ENCODE results near the gene ACKR2. TPM values are rescaled to one million over a fixed set of nuclear protein-coding genes. Genes with fewer than 3 reads are reported as not detected.

Gene ACKR2
- total RNA-seq, 1 experiment from 2014 or later = not detected

DNA sequence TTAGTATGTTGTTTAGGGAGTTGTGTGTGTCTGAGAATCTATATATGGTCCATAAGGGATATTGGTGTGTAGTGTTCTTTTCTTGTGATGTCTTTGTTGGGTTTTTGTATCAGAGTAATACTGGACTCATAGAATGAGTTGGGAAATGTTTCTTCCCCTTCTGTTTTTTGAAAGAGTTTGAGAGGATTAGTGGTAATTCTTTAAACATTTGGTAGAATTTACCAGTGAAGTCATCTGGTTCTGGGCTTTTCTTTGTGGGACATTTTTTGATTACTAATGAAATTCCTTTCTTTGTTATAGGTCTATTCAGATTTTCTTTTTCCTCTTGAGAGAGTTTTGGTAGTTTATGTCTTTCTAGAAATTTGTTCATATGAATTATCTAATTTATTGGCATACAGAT is 16.9 kb downstream of the ACKR2 start:
- no peak overlapping the region for H3K56ac ChIP-seq (ENCODE audit: insufficient read length, low read depth, low read length)
- no peak overlapping the region for H3K4ac ChIP-seq (ENCODE audit: low read depth, low read length)
- no peak overlapping the region for H4K5ac ChIP-seq (ENCODE audit: insufficient read length, low read depth, low read length)
- H3K27me3 Mint-ChIP-seq (ENCODE audit: low read depth) = no peaks in the 10 kb centered on the region
- no peak overlapping the region for H2AFZ ChIP-seq (ENCODE audit: low read length)
- H3K23me2 ChIP-seq (ENCODE audit: insufficient read length, low read depth, low read length, poor library complexity, severe bottlenecking) = no peaks in the 10 kb centered on the region
- no peak overlapping the region for H2BK5ac ChIP-seq (ENCODE audit: insufficient read length, low read length)
- H3K27ac ChIP-seq (ENCODE audit: insufficient read length, low read depth, low read length) = no peak overlapping the region
- H3K79me1 ChIP-seq (ENCODE audit: insufficient read depth, low read depth, low read length, poor library complexity, severe bottlenecking) = no peaks in the 10 kb centered on the region
- no peak overlapping the region for H3K4me2 ChIP-seq (ENCODE audit: insufficient read depth, insufficient read length, low read length)
- no peaks in the 10 kb centered on the region for H4K20me1 ChIP-seq (ENCODE audit: control insufficient read depth, insufficient read depth, insufficient read length)
- H3K27ac Mint-ChIP-seq = no peak overlapping the region
- H3K9me3 ChIP-seq (ENCODE audit: control insufficient read depth, low read depth, low read length) = no peaks in the 10 kb centered on the region
- DNase-seq = no peak
- TF ChIP-seq, protein P1, sequence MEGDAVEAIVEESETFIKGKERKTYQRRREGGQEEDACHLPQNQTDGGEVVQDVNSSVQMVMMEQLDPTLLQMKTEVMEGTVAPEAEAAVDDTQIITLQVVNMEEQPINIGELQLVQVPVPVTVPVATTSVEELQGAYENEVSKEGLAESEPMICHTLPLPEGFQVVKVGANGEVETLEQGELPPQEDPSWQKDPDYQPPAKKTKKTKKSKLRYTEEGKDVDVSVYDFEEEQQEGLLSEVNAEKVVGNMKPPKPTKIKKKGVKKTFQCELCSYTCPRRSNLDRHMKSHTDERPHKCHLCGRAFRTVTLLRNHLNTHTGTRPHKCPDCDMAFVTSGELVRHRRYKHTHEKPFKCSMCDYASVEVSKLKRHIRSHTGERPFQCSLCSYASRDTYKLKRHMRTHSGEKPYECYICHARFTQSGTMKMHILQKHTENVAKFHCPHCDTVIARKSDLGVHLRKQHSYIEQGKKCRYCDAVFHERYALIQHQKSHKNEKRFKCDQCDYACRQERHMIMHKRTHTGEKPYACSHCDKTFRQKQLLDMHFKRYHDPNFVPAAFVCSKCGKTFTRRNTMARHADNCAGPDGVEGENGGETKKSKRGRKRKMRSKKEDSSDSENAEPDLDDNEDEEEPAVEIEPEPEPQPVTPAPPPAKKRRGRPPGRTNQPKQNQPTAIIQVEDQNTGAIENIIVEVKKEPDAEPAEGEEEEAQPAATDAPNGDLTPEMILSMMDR (conservative IDR thresholded peaks at IDR 0.05) = no peak
- no peak overlapping the region for H4K91ac ChIP-seq (ENCODE audit: insufficient read length, low read depth, low read length)
- H3K36me3 Mint-ChIP-seq (ENCODE audit: insufficient read depth in 1 of 3, low read depth in 3 of 3) = no peaks in the 10 kb centered on the region
- H3K23ac ChIP-seq (ENCODE audit: insufficient read length, low read depth, low read length) = no peak overlapping the region
- H3K79me2 ChIP-seq (ENCODE audit: insufficient read depth, low read length) = no peaks in the 10 kb centered on the region
- H2BK120ac ChIP-seq (ENCODE audit: low read depth, low read length, poor library complexity, severe bottlenecking) = no peak overlapping the region
- H2BK12ac ChIP-seq (ENCODE audit: insufficient read length, low read depth, low read length) = no peak overlapping the region
- no peak overlapping the region for H3K9ac ChIP-seq (ENCODE audit: extremely low read depth, insufficient read length, low read length)
- H3K14ac ChIP-seq (ENCODE audit: insufficient read depth, low read length) = no peak overlapping the region
- no peak overlapping the region for H2BK20ac ChIP-seq (ENCODE audit: low read depth, low read length, poor library complexity, severe bottlenecking)
- H3K18ac ChIP-seq (ENCODE audit: insufficient read length, low read depth, low read length) = no peak overlapping the region
- H3K27me3 ChIP-seq (ENCODE audit: insufficient read depth, low read length) = no peaks in the 10 kb centered on the region
- no peak overlapping the region for H3T11ph ChIP-seq (ENCODE audit: low read length)
- no peak overlapping the region for H2BK15ac ChIP-seq (ENCODE audit: low read depth, low read length)
- H3K4me1 Mint-ChIP-seq = peaks cover 10 to 18% of the 10 kb centered on the region in 2 experiments
- no peaks in the 10 kb centered on the region for H3K4me1 ChIP-seq (ENCODE audit: insufficient read depth, low read length)
- H4K8ac ChIP-seq (replicated peaks; ENCODE audit: insufficient read length, low read depth, low read length) = no peak overlapping the region
- no peak overlapping the region for H2AK5ac ChIP-seq (ENCODE audit: insufficient read length, low read length)
- H3K4me3 Mint-ChIP-seq = no peak overlapping the region
- no peaks in the 10 kb centered on the region; a peak in 1 of 5 replicates for H3K9me3 Mint-ChIP-seq
